ENCODE measurements around the gene SF1. TPM values are rescaled to one million over a fixed set of nuclear protein-coding genes. Genes with fewer than 3 reads are reported as not detected.

The SF1 gene
- total RNA-seq, 1 donor from 2014 or later = 687 TPM

DNA sequence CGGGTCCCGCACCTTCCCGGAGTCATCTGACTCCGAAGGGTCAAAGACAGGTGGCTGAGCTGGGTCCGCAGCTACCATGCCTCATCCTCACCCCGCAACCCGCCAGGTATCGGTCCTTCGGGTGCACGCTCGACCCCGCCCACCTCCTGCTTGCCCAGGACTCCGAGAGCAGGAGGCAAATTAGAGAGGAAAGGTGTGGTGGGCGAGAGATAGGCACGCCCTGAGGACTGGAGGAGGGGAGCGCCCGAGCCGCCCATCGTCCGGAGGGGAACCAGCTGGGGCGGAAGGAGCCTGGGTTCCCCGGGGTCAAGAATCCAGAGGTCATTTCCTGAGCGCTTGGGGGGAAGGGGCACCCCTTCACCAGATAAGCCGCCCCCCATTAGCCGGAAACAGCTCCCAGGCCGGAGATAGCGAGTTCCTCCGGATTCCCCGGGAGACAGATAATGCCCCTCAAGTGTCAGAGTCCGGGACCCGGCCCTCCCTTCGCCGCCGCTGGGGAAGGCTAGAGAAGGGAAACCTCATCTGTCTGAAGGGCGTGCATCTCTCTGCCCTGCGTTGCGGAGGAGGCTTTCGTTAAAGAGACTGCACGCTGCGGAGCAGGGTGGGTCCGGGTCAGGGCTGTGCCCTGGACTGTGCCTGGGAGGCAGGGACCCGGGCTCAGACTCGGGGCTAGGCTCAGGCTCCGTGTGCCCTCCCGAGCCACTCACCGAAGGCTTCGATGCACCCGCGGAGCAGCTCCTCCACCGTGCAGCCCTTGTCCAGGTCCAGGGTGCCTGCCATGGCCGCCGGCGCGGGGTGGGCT, 36.1 kb downstream of the SF1 start:
- intact Hi-C loops (cut with micrococcal nuclease) = loop anchor here (1.0 to 5.0 kb wide), 5 partner anchors 109 to 425 kb away; partner anchors contain the start of genes PRDX5 and TRMT112
- TF ChIP-seq, protein P1, sequence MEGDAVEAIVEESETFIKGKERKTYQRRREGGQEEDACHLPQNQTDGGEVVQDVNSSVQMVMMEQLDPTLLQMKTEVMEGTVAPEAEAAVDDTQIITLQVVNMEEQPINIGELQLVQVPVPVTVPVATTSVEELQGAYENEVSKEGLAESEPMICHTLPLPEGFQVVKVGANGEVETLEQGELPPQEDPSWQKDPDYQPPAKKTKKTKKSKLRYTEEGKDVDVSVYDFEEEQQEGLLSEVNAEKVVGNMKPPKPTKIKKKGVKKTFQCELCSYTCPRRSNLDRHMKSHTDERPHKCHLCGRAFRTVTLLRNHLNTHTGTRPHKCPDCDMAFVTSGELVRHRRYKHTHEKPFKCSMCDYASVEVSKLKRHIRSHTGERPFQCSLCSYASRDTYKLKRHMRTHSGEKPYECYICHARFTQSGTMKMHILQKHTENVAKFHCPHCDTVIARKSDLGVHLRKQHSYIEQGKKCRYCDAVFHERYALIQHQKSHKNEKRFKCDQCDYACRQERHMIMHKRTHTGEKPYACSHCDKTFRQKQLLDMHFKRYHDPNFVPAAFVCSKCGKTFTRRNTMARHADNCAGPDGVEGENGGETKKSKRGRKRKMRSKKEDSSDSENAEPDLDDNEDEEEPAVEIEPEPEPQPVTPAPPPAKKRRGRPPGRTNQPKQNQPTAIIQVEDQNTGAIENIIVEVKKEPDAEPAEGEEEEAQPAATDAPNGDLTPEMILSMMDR (IDR thresholded peaks at IDR 0.05) = no peak
- POLR2A ChIA-PET = interaction anchor here (0.5 to 10.2 kb wide), 16 partner anchors 9 to 742 kb away, joined by 3 to 197 read pairs (median 6); partner anchors contain the start of genes MAP4K2, NRXN2, PYGM and SF1
- DNase-seq (peak; percentile 47), ATAC-seq (ENCODE audit: low read depth) (no peak)
- peak overlapping the region; percentile 69 for H3K27ac Mint-ChIP-seq
- peaks cover 44% of the 10 kb centered on the region for H3K36me3 Mint-ChIP-seq (ENCODE audit: low read depth)
- H3K9me3 Mint-ChIP-seq = no peaks in the 10 kb centered on the region
- H3K4me3 Mint-ChIP-seq = peak overlapping the region; percentile 79
- H3K27me3 Mint-ChIP-seq = no peaks in the 10 kb centered on the region
- CTCF ChIA-PET = interaction anchor here (0.6 to 5.8 kb wide), 16 partner anchors 21 to 387 kb away, joined by 3 to 49 read pairs (median 4); partner anchors contain the start of gene CDC42BPG
- peaks cover 41% of the 10 kb centered on the region for H3K4me1 Mint-ChIP-seq

- ChIA-PET POLR2A (interaction anchor here (1.0 to 10.2 kb wide), 8 partner anchors 8 to 109 kb away, joined by 3 to 197 read pairs (median 42); partner anchors contain the start of genes MAP4K2, PYGM and SF1), CTCF (interaction anchor here (0.7 to 5.8 kb wide), 11 partner anchors 22 to 387 kb away, joined by 3 to 49 read pairs (median 5); partner anchors contain the start of gene CDC42BPG)
- H3K27me3 Mint-ChIP-seq = no peaks in the 10 kb centered on the region
- no peaks in the 10 kb centered on the region for H3K9me3 Mint-ChIP-seq
- peaks cover 51% of the 10 kb centered on the region for H3K36me3 Mint-ChIP-seq (ENCODE audit: low read depth)
- H3K4me1 Mint-ChIP-seq = peaks cover 37% of the 10 kb centered on the region
- H3K27ac Mint-ChIP-seq = peak overlapping the region; percentile 69
- TF ChIP-seq, protein P1 (IDR thresholded peaks at IDR 0.05) = no peak
- ATAC-seq (ENCODE audit: low read depth) (no peak), DNase-seq (no peak)
- peak overlapping the region; percentile 79 for H3K4me3 Mint-ChIP-seq
- intact Hi-C loops (cut with micrococcal nuclease) = loop anchor here (1.0 to 5.0 kb wide), 5 partner anchors 109 to 424 kb away; partner anchors contain the start of genes PRDX5 and TRMT112
Measured at GRCh38 chr11:64741375-64742086, 36.8 kb downstream of the SF1 start.

DNA sequence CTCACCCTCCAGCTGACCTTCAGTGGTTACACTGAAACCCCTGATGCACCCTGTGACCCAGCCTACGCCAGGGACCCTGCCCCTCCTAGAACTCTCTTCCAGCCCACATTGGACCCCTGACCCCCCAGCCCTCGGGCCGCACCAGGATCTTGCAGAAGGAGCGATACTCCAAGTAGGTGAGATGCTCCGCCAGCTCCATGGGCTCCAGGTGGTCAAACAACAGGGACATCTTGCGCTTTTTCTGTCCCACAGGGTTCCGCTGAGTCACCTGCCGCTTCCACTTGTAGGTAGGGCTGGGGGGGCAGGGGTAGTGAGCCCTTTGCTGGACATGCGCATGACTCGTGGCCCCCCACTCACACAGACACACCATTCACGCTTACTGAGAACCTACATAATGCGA, 38.5 kb downstream of the SF1 start:
- H3K36me3 Mint-ChIP-seq (ENCODE audit: low read depth) = peaks cover 67% of the 10 kb centered on the region
- no peaks in the 10 kb centered on the region for H3K27me3 Mint-ChIP-seq
- H3K27ac Mint-ChIP-seq = peak overlapping the region; percentile 24
- H3K4me1 Mint-ChIP-seq = peaks cover 35% of the 10 kb centered on the region
- TF ChIP-seq, protein P1 (IDR thresholded peaks at IDR 0.05) = no peak
- CTCF ChIA-PET = interaction anchor here (5.8 kb wide), 1 partner anchor 51 kb away, joined by 49 read pairs; no protein-coding TSS in a partner anchor
- no peaks in the 10 kb centered on the region for H3K9me3 Mint-ChIP-seq
- H3K4me3 Mint-ChIP-seq = no peak overlapping the region
- ATAC-seq (ENCODE audit: low read depth) (no peak), DNase-seq (no peak)
- intact Hi-C loops (cut with micrococcal nuclease) = loop anchor here (5.0 kb wide), 1 partner anchor 423 kb away; the partner anchor contains the start of genes PRDX5 and TRMT112
- POLR2A ChIA-PET = interaction anchor here (0.5 to 1.4 kb wide), 5 partner anchors 10 to 111 kb away, joined by 3 to 5 read pairs (median 4); partner anchors contain the start of gene SF1

DNA sequence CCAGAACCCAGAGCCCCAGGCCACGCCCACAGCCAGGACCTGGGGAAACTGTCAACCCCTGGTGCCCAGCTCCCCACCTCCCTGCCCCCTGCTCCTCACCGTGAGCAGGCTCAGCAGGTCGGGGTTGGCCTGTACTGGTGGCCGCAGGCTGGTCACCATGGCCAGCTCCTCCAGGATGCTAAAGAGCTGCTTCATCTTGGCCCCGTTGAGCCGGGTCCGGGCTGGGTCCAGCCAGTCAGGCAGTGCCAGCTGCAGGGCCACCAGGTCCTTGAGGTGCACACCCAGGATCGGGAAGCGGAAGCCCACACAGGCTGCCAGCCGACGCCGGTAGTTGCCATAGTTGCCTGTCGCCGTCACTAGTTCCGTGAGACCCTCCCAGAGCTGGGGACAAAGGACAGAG, 41.7 kb downstream of the SF1 start:
- peak overlapping the region; percentile 72 for H3K27ac Mint-ChIP-seq
- H3K36me3 Mint-ChIP-seq (ENCODE audit: low read depth) = peaks cover 83% of the 10 kb centered on the region
- ChIA-PET POLR2A (interaction anchor here (0.6 to 3.0 kb wide), 3 partner anchors 8 to 398 kb away, joined by 3 to 10 read pairs (median 6); no protein-coding TSS in a partner anchor), CTCF (interaction anchor here (1.0 kb wide), 1 partner anchor 48 kb away, joined by 5 read pairs; no protein-coding TSS in a partner anchor)
- no peak for DNase-seq
- ATAC-seq (ENCODE audit: low read depth) = no peak
- H3K9me3 Mint-ChIP-seq = no peaks in the 10 kb centered on the region
- intact Hi-C loops (cut with micrococcal nuclease) = no loop called here
- TF ChIP-seq, protein P1 (IDR thresholded peaks at IDR 0.05) = no peak
- no peak overlapping the region for H3K4me3 Mint-ChIP-seq
- no peaks in the 10 kb centered on the region for H3K27me3 Mint-ChIP-seq
- H3K4me1 Mint-ChIP-seq = peaks cover 32% of the 10 kb centered on the region

All from activated B cell treated with CpG ODN at 0.5 μM for 24 hours (primary cell).